GM12878 (cell line): ENCODE data around the gene ZNF311. TPM values are rescaled to one million over a fixed set of nuclear protein-coding genes. Genes with fewer than 3 reads are reported as not detected.

Experiments
- ATAC-seq: fragments of 200-7000 bp; cut with Tn5 transposase; 3 replicates; pipeline ENCODE4 v1.9.1; 2020; ENCODE audit warnings: mild to moderate bottlenecking, moderate library complexity
- BruUV-seq: library from RNA; stranded (reverse); fragments of 400-500 nt; replicated peaks from 2 replicates; lab custom pipeline; 2021; lab: Mats Ljungman, UMichigan
- CTCF ChIA-PET: fragments of 300-600 bp; sonication (Branson Sonifier 250); formaldehyde crosslinking; extraction: SDS; loops from one replicate; lab custom pipeline; 2021; ENCODE audit warnings: inconsistent platforms; lab: Yijun Ruan, JAX
- POLR2A ChIA-PET: fragments of 350-600 bp; formaldehyde crosslinking; extraction: SDS; loops from one replicate; lab custom pipeline; 2021; ENCODE audit warnings: inconsistent platforms; lab: Charles Lee
- RAD21 ChIA-PET: fragments of 300-600 bp; sonication (Branson Sonifier 250); formaldehyde crosslinking; loops from one replicate; lab custom pipeline; 2023; ENCODE audit warnings: antibody characterized with exemption; ENCODE audit not compliant: unreplicated experiment; lab: Charles Lee
- SMC1A ChIA-PET: fragments of 300-600 bp; sonication (Branson Sonifier 250); formaldehyde crosslinking; loops from one replicate; lab custom pipeline; 2023; ENCODE audit not compliant: unreplicated experiment, uncharacterized antibody; lab: Charles Lee
- DNase-seq: peaks from one replicate; pipeline ENCODE4 v3.0.0-alpha.2; 2011; ENCODE audit warnings: low read depth, low spot score
- FAIRE-seq: peaks from 3 replicates; lab custom pipeline; 2011; peaks lifted over from hg19 to GRCh38; lab: Jason Lieb, UNC
- H2AFZ ChIP-seq: 2 replicates; pipeline ENCODE4 v1.6.0; 2011; ENCODE audit warnings: low read depth, low read length, control low read depth; ENCODE audit not compliant: control insufficient read depth
- H3K27ac ChIP-seq: 2 replicates; pipeline ENCODE4 v1.5.1; 2011; ENCODE audit warnings: control low read depth; ENCODE audit not compliant: control insufficient read depth, insufficient read depth
- H3K27me3 ChIP-seq, 2 experiments: replicated peaks in 1 of 2; 2 replicates each; pipeline versions ENCODE4 v1.6.0 to v1.6.1; 2011; ENCODE audit warnings: low read length in 1 of 2; ENCODE audit not compliant: control insufficient read depth in 2 of 2, insufficient read depth in 2 of 2
- H3K36me3 ChIP-seq, 2 experiments: 2 replicates each; pipeline ENCODE4 v1.5.1; 2011; ENCODE audit warnings: low read length in 1 of 2; ENCODE audit not compliant: control insufficient read depth in 2 of 2, insufficient read depth in 2 of 2
- H3K4me1 ChIP-seq: 2 replicates; pipeline ENCODE4 v1.6.1; 2011; ENCODE audit warnings: mild to moderate bottlenecking, low read length, moderate library complexity, mixed read lengths; ENCODE audit not compliant: control insufficient read depth, insufficient read depth
- H3K4me2 ChIP-seq: 2 replicates; pipeline ENCODE4 v1.6.0; 2011; ENCODE audit warnings: control low read depth; ENCODE audit not compliant: control insufficient read depth, insufficient read depth
- H3K4me3 ChIP-seq: fragments of 200-600 bp; sonication (generic); 2 replicates; pipeline ENCODE4 v1.5.1; 2016
- H3K79me2 ChIP-seq: 2 replicates; pipeline ENCODE4 v1.6.0; 2011; ENCODE audit warnings: low read length; ENCODE audit not compliant: control insufficient read depth, insufficient read depth
- H3K9ac ChIP-seq: 2 replicates; pipeline ENCODE4 v1.8.0; 2011; ENCODE audit warnings: low read length, control low read depth, mixed read lengths; ENCODE audit not compliant: control insufficient read depth, insufficient read depth
- H3K9me3 ChIP-seq: replicated peaks from 3 replicates; pipeline ENCODE4 v1.5.1; 2011; ENCODE audit warnings: mild to moderate bottlenecking, low read length; ENCODE audit not compliant: control insufficient read depth, insufficient read depth
- H4K20me1 ChIP-seq: 2 replicates; pipeline ENCODE4 v1.6.0; 2011; ENCODE audit not compliant: control insufficient read depth, insufficient read depth
- BRCA1 ChIP-seq: IDR thresholded peaks from 2 replicates; pipeline ENCODE4 v1.6.1; 2011; ENCODE audit warnings: low read depth, low read length, improper control_type of control experiment
- CHD1 ChIP-seq: IDR thresholded peaks from 2 replicates; pipeline ENCODE4 v1.6.1; 2012; ENCODE audit warnings: low read depth, low read length, improper control_type of control experiment
- CHD4 ChIP-seq: fragments of 200-600 bp; sonication (generic); IDR thresholded peaks from 2 replicates; pipeline ENCODE4 v1.6.1; 2016; ENCODE audit warnings: mild to moderate bottlenecking
- EP300 ChIP-seq, 2 experiments: fragments of 150-350 bp in 1 of 2; IDR thresholded peaks; 2 replicates each; pipeline ENCODE4 v1.6.1; 2011 to 2012; ENCODE audit warnings: low read depth in 2 of 2, low read length in 2 of 2, borderline replicate concordance in 1 of 2, improper control_type of control experiment in 1 of 2, inconsistent platforms in 1 of 2; ENCODE audit not compliant: control insufficient read depth in 1 of 2
- ETV6 ChIP-seq, 2 experiments: fragments of 450-650 bp in 1 of 2; IDR thresholded peaks in 1 of 2; conservative IDR thresholded peaks in 1 of 2; 2 replicates each; pipeline ENCODE4 v1.6.1; 2014; ENCODE audit warnings: antibody characterized with exemption in 1 of 2, borderline replicate concordance in 1 of 2, low read depth in 1 of 2, mild to moderate bottlenecking in 1 of 2, moderate library complexity in 1 of 2
- HDAC2 ChIP-seq: fragments of 200-600 bp; sonication (generic); IDR thresholded peaks from 2 replicates; pipeline ENCODE4 v1.6.1; 2017
- JUND ChIP-seq: IDR thresholded peaks from 2 replicates; pipeline ENCODE4 v1.6.1; 2012; ENCODE audit warnings: low read depth, mild to moderate bottlenecking, low read length, improper control_type of control experiment, moderate library complexity
- KAT2A ChIP-seq: conservative IDR thresholded peaks from 2 replicates; pipeline ENCODE4 v1.6.1; 2011; ENCODE audit warnings: low read depth, low read length; ENCODE audit not compliant: control insufficient read depth
- RBBP5 ChIP-seq: fragments of 200-600 bp; sonication (generic); conservative IDR thresholded peaks from 2 replicates; pipeline ENCODE4 v1.6.1; 2016
- SIN3A ChIP-seq: IDR thresholded peaks from 2 replicates; pipeline ENCODE4 v1.6.1; 2012; ENCODE audit warnings: low read depth, low read length, improper control_type of control experiment
- SKIL ChIP-seq: fragments of 450-650 bp; IDR thresholded peaks from 2 replicates; pipeline ENCODE4 v1.6.1; 2017; ENCODE audit warnings: mild to moderate bottlenecking, low read depth, inconsistent platforms; ENCODE audit not compliant: poor library complexity, severe bottlenecking
- SPI1 ChIP-seq: IDR thresholded peaks from 2 replicates; pipeline ENCODE4 v1.6.1; 2011; ENCODE audit warnings: low read depth, mild to moderate bottlenecking, low read length, moderate library complexity, borderline replicate concordance; ENCODE audit not compliant: insufficient read depth
- STAT1 ChIP-seq: fragments of 450-650 bp; conservative IDR thresholded peaks from 2 replicates; pipeline ENCODE4 v1.6.1; 2014; ENCODE audit warnings: antibody characterized with exemption, mild to moderate bottlenecking
- ZNF207 ChIP-seq: fragments of 450-650 bp; IDR thresholded peaks from 2 replicates; pipeline ENCODE4 v1.6.1; 2014; ENCODE audit warnings: antibody characterized with exemption, mild to moderate bottlenecking, borderline replicate concordance
- ZNF384 ChIP-seq: IDR thresholded peaks from 2 replicates; pipeline ENCODE4 v1.6.1; 2012; ENCODE audit warnings: low read depth, mild to moderate bottlenecking, low read length, improper control_type of control experiment, borderline replicate concordance
- WGBS: methylation state at CpG from one replicate; pipeline ENCODE4 v1.1.6; 2016; ENCODE audit warnings: low lambda C conversion rate; ENCODE audit not compliant: insufficient replicate concordance, insufficient coverage; ENCODE audit errors: missing lambda C conversion rate; 5-methylcytosine and 5-hydroxymethylcytosine counted together
- in situ Hi-C: fragments of 300-500 bp; cut with MboI; formaldehyde crosslinking; loops from 9 replicates; pipeline ENCODE4 v1.14.3; 2018; ENCODE audit warnings: mixed read lengths
- intact Hi-C: fragments of 100-400 bp; cut with micrococcal nuclease; formaldehyde crosslinking; loops from one replicate; pipeline ENCODE4 v1.14.2; 2022; ENCODE audit not compliant: unreplicated experiment
- polyA plus RNA-seq, 11 experiments: library from polyadenylated mRNA; depleted of rRNA in 4 of 11; unstranded in 6 of 11; stranded (reverse) in 5 of 11; fragments of >200 nt; fragmentation: Nextera tagmentation in 4 of 11; fragmentation: Illumina TruSeq in 1 of 11; extraction: Ambion mirVana in 4 of 11; extraction: Trizol in 1 of 11; gene quantifications; 1 replicate in 1 of 11; 2 replicates in 10 of 11; pipeline versions ENCODE4 v1.2.1 to v1.2.3, GENCODE V29; 2011 to 2016; ENCODE audit warnings: inconsistent platforms in 2 of 11, missing spikeins in 2 of 11, low read depth in 1 of 11
- total RNA-seq, 4 experiments: library from RNA; depleted of rRNA in 3 of 4; stranded (reverse); fragments of >200 nt in 3 of 4; fragmentation: Illumina TruSeq in 1 of 4; extraction: Trizol in 1 of 4; gene quantifications; 2 replicates each; pipeline versions ENCODE4 v1.2.1 to v1.2.3, GENCODE V29; 2013 to 2021
- TF ChIP-seq, protein P1 (sequence below): IDR thresholded peaks from 2 replicates; pipeline ENCODE4 v1.6.1; 2011; ENCODE audit warnings: low read depth, mild to moderate bottlenecking, low read length, moderate library complexity, borderline replicate concordance; ENCODE audit errors: extremely low read depth
- TF ChIP-seq, protein P2 (sequence below): IDR thresholded peaks from 2 replicates; pipeline ENCODE4 v1.6.1; 2012; ENCODE audit warnings: low read depth, low read length, improper control_type of control experiment

The ZNF311 gene
- total and polyA plus RNA-seq, 10 of the 15 experiments (the other 5 are each of a cell fraction or from before 2014, with no cell fraction given), result 0.07 TPM; not detected in 9

DNA sequence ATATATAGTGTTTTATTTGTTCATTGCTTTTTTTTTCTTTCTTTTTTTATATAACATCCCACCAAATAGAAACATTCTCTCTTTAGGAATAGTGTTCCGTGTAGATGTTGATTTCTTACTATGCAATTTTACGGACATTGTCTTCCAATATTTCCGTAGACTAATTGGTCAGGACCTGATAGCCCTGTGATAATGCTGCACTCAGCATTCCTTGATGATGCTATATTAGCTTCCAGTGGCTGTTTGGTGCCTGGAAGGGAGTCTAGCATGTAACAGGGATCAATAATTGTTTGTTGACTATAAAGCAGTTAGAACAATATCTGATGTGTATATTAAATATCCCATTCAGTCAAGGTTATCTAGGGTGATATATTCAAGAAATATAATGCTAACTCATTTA lies 46.6 kb upstream of the ZNF311 start:
- no peak overlapping the region for H3K4me2 ChIP-seq
- ATAC-seq, result no peak

GRCh38 chr6:29045075-29045474 lies 40.0 kb upstream of the ZNF311 start, which contains the start of gene OR2W1:
TSS of gene OR2W1 (minus strand) at chr6:29045175. CDS start at chr6:29045175, 0 bp downstream.
- DNase-seq (no peak), ATAC-seq (no peak), FAIRE-seq (no peak)
- Histone ChIP-seq H3K36me3 (no peaks in the 10 kb centered on the region), H3K4me3 (no peak within 1 kb of the TSS), H3K9ac (no peak within 1 kb of the TSS), H3K79me2 (no peaks in the 10 kb centered on the region), H3K9me3 (no peaks in the 10 kb centered on the region), H3K27me3 (no peaks in the 10 kb centered on the region), H4K20me1 (no peaks in the 10 kb centered on the region), H3K4me1 (no peaks in the 10 kb centered on the region), H3K4me2 (no peak within 1 kb of the TSS), H2AFZ (no peak within 1 kb of the TSS), H3K27ac (no peak within 1 kb of the TSS)
- BruUV-seq, result no TSS peak
- POLR2A ChIA-PET, result no interaction called here
- intact Hi-C loops, result no loop called here
- CTCF ChIA-PET, result no interaction called here
- RAD21 ChIA-PET, result no interaction called here
- WGBS, result 4% methylated on average over 1 of the region's 1 CpG
- SMC1A ChIA-PET, result no interaction called here
- in situ Hi-C loops, result no loop called here
- no peak for TF ChIP-seq HDAC2
- TF ChIP-seq ZNF384, result no peak
- TF ChIP-seq STAT1, result no peak
- TF ChIP-seq SKIL, result no peak
- TF ChIP-seq CHD4, result no peak
- TF ChIP-seq BRCA1, result no peak
- TF ChIP-seq SIN3A, result no peak

More for the DNA sequence above, 46.6 kb upstream of the ZNF311 start:
- ChIA-PET RAD21 (no interaction called here), SMC1A (no interaction called here), CTCF (no interaction called here), POLR2A (no interaction called here)
- no peaks in the 10 kb centered on the region for H3K79me2 ChIP-seq
- 34% methylated on average over 3 of the region's 3 CpGs for WGBS
- in situ Hi-C loops, result no loop called here
- H3K4me3 ChIP-seq, result no peak overlapping the region
- no peak overlapping the region for H3K9ac ChIP-seq
- H3K27me3 ChIP-seq, result no peaks in the 10 kb centered on the region
- no TSS peak for BruUV-seq
- no peak for TF ChIP-seq ZNF207
- TF ChIP-seq CHD1, result no peak
- TF ChIP-seq RBBP5, result no peak
- TF ChIP-seq SPI1, result no peak
- no peak for TF ChIP-seq ETV6 (conservative IDR thresholded peaks at IDR 0.05 in 1 of 2, IDR thresholded peaks at IDR 0.05 in 1 of 2; ENCODE audit: borderline replicate concordance in 1 of 2, low read depth in 1 of 2)
- TF ChIP-seq EP300 (IDR thresholded peaks at IDR 0.05; ENCODE audit: borderline replicate concordance in 1 of 2, control insufficient read depth in 1 of 2, low read depth in 2 of 2, low read length in 2 of 2), result no peak
- TF ChIP-seq KAT2A, result no peak
- TF ChIP-seq JUND, result no peak
- TF ChIP-seq, protein P1, sequence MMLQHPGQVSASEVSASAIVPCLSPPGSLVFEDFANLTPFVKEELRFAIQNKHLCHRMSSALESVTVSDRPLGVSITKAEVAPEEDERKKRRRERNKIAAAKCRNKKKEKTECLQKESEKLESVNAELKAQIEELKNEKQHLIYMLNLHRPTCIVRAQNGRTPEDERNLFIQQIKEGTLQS, result no peak
- TF ChIP-seq, protein P2, sequence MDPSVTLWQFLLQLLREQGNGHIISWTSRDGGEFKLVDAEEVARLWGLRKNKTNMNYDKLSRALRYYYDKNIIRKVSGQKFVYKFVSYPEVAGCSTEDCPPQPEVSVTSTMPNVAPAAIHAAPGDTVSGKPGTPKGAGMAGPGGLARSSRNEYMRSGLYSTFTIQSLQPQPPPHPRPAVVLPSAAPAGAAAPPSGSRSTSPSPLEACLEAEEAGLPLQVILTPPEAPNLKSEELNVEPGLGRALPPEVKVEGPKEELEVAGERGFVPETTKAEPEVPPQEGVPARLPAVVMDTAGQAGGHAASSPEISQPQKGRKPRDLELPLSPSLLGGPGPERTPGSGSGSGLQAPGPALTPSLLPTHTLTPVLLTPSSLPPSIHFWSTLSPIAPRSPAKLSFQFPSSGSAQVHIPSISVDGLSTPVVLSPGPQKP, result no peak
- DNase-seq (no peak), FAIRE-seq (no peak)
- no peaks in the 10 kb centered on the region for H3K36me3 ChIP-seq
- no peaks in the 10 kb centered on the region for H3K9me3 ChIP-seq
- H4K20me1 ChIP-seq, result no peaks in the 10 kb centered on the region
- intact Hi-C loops, result no loop called here
- H3K4me1 ChIP-seq, result no peaks in the 10 kb centered on the region
- H3K27ac ChIP-seq, result no peak overlapping the region
- no peak overlapping the region for H2AFZ ChIP-seq
